HG03565 (cell line): ENCODE measurements around the gene PTPRN2.

Experiments
- ATAC-seq: cut with Tn5 transposase; IDR thresholded peaks from one replicate; pipeline ENCODE4 v1.9.1; 2021; ENCODE audit warnings: mild to moderate bottlenecking, moderate library complexity; ENCODE audit not compliant: unreplicated experiment

PTPRN2 gene

GRCh38 chr7:157661611-157661975 is 926.0 kb downstream of the PTPRN2 start:
- no peak for ATAC-seq

GRCh38 chr7:157660971-157661610 is 926.5 kb downstream of the PTPRN2 start:
- ATAC-seq, result no peak

DNA sequence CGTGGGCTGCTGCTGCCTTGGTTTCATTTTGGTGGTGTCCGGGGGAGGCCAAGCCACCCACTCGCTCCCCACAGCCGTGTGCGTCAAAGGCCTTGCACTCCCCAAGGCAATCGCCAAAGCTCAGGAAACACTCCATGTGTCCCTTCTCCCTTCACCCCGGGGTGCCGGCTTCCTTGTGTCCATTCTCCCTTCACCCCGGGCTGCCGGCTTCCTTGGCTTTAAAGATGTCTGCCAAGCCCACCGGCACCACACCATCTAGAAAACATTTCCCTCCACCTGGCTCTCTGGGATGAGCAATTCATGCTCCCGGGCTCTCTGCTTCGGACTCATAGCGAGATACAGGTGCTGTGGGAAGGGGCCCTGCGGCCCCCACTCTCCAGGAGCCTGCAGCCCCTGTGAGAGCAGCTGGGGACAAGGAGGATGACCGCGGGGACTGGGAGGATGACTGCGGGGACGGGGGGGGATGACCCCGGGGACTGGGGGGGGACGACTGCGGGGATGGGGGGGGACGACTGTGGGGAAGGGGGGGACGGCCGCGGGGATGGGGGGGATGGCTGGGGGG is 928.7 kb downstream of the PTPRN2 start:
- no peak for ATAC-seq

- ATAC-seq, result no peak
Measured at GRCh38 chr7:157657741-157658740, 929.6 kb downstream of the PTPRN2 start.

DNA sequence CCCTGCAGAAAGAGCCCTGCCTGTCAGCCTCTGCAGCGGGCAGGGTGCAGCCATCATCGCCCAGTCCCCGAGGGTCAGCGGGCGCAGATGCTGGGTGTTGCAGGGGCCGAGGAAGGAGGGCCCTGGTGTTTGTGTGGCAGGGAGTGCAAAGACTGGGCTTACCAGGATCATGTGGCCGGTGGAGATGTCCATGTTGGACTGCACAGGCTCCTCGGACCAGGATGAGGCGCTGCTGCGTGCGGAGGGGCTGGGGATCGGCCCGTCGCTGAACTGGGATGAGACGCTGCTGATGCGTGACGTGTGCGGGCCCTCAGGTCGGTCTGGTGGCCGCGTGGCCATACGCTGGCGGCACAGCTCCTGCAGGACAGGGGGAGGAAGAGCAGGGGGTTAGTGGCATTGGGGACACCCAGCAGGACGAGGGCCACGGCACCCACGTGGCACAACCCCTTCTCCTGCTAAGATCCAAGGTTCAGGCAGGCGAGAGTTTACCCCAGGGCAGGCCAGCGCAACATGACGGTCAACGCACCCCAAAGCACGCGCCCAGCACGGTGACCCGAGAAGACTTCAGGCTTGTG is 931.3 kb downstream of the PTPRN2 start:
- ATAC-seq, result no peak

DNA sequence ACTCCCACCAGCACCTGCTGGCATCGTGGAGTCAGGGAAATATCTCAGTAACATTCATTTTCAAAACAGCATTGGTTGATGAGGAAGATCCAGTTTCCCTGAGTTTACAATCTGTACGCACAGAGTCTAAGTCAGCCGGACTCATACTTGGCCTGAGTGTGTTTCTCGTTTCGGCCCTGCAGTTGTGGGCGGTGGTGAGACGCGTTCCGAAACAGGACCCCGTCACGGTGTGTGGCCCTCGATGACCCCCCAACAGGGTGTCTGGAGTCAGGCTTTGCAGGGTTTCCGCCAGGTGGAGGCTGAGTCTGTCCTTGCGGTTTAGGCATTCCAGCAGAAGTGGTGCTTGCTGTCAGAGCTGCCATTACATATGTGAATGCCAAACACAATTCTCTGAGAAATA is 933.3 kb downstream of the PTPRN2 start:
- ATAC-seq, result no peak

DNA sequence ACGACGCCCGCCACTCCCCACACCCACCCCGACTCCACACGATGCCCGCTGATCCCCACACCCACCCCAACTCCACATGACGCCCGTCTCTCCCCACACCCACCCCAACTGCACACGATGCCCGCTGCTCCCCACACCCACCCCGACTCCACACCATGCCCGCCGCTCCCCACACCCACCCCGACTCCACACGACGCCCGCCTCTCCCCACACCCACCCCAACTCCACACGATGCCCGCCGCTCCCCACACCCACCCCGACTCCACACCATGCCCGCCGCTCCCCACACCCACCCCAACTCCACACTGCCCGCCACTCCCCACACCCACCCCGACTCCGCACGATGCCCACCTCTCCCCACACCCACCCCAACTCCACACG is 933.8 kb downstream of the PTPRN2 start:
- ATAC-seq, result no peak

GRCh38 chr7:157652954-157653826 is 934.4 kb downstream of the PTPRN2 start:
- no peak for ATAC-seq

DNA sequence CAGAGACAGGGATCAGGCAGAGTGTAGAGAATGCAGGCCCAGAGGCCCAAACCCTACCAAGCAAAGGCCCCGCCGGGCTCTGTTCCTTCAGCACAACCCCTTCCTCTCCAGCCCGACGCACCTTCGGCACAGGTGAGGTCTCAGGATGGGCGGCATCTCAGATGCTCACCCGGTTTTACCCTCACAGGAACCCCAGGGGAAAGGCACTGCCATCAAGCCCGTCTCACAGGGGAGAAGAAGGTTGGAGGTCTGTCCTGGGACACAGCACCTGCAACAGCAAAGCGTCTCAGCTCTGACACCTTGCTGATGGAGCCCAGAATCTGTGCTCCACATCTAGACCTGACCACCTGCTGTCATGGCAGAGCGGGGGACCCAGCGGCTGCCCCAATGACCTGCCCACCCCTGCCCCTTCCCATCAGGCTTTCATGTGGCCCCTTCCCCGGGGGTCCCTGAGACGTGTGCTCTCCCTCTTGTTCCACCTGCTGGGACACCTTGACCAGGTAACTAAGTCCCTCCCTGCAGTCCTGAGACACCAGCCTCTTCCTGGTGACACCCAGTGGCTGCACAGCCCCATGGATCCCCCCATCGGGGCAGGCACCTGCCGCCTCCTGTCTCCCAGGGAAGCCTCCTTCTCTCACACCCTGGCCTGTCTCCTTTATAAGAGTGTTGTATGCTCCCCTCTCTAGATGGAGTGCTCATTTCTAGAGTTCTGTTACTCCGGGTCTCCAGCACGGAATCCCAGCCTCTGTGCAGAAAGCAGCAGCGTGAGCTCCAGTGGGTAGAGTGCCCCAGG is 935.3 kb downstream of the PTPRN2 start:
- no peak for ATAC-seq

DNA sequence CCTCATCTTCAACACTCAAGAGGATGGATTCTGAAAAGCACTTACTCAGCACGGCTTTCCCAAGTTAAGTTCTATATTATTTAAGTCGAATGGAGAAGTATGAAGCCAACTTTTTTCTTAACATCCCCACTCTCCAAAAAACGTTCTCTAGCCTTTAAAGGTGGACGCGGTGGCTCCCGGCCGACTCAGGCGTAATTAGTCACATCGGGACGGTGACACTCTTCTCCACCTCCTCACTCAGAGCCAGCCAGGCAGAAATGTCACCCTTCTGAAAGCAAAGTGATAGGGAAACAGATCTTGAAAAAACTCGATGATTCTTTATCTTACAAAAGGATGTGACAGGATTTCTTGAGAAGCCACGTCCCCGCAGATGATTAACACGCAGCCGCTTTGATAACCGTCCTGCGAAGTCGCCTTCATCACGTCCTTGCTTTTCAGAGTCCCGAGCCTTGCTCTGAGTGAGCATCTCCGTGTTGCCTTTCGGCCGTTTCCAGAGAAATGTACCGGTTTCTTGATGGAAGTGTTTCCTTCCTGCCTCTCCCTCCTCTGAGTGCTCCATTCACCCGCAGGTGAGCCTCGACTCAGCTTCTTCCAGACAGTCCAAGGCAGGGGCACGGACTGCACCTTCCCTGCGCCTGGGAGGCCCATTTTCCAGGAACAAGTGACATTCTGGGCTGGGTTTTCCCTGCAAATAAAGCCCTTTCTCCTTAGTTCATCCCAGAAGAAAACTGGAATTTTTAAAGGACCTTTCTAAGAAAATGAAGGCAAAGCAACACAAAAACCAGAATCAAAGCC is 936.1 kb downstream of the PTPRN2 start:
- no peak for ATAC-seq

- no peak for ATAC-seq
Measured at GRCh38 chr7:157650801-157651200, 936.8 kb downstream of the PTPRN2 start.

DNA sequence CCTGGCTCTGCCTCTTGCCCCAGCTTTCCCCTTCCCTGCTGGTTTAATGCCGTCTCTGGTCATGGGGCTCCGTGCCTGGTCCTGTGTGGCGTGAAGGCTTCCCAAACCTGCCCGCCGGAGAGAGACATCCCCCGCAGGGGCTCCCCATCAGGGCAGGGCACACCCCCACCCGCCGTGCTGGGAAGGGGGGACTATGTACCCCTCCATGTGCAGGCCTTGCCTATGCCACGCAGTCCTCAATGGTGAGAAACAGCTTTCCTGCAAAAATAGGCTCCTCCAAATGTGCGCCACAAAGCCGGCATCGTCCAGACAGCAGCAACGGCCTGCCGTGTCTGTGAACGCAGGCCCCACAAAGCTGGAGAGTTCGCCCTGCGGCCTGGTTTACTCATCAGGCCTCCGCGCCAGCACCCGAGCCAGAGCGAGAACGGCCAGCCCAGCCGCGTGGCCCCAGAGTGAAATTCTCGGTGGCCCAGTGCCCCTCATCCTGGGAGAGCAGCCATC is 937.4 kb downstream of the PTPRN2 start:
- ATAC-seq, result no peak

- no peak for ATAC-seq
Measured at GRCh38 chr7:157646551-157646950, 941.1 kb downstream of the PTPRN2 start.

- ATAC-seq, result no peak
Measured at GRCh38 chr7:157645539-157645938, 942.1 kb downstream of the PTPRN2 start.

DNA sequence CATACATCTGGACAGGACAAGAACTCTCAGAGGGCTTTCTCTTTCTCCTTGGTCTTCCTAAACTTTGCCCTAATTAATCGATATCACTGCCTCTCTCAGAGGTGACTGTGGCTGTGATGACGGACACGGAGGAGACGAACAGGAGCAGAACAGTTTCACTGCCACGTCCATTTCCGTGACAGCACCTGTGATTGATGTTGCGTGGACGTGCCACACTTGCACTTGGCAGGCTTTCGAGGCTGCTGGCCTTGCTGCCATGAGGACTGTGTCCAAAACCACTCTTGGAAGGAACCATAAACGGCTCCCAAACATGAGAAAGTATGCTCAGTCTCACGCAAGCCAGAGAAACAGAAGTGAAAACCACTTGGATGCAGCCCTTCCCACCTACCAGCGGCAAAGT is 942.7 kb downstream of the PTPRN2 start:
- no peak for ATAC-seq

- no peak for ATAC-seq
Measured at GRCh38 chr7:157643525-157643970, 944.1 kb downstream of the PTPRN2 start.

DNA sequence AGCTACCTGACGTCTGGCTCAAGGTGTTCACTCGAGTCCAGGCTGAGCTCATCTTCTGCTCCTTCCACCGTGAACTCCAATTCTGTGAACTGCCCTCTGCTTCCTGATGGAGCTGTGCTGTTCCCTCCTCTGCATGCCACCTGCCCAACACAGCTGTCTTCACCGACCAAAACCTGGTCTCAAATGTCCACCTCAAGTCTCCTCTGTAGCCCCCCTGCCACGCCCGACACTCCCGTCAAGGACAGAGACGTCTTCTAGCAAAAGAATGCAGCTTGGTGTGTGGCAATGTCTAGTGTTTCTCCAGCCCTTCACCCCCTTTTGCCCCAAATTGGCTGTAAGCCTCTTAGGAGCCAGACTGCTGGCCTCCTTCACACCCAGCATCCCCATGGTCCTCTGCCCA is 945.8 kb downstream of the PTPRN2 start:
- ATAC-seq, result no peak

- ATAC-seq, result no peak
Measured at GRCh38 chr7:157640144-157640543, 947.5 kb downstream of the PTPRN2 start.

DNA sequence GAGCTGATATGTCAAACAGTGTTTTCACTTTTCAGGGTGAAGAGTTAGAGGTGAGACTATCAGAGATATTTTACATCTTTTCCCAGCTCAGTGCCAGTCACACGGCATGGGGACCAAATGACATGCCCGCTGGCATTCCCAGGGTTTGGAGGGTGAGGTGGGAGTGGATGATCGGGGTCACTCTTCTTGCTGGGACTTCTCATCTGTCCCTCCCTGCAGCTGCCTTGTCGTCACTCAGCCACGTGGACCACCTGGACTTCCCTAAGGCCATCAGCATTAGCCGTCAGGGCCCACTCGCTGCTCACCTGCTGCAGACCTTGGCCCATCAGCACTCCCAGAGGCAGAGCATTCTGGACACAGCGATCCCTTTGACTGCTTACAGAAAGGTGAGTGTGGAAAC is 949.1 kb downstream of the PTPRN2 start:
- no peak for ATAC-seq
